Body of pancreas (tissue), 4 donors: ENCODE measurements around the gene NOL11.

Experiments used
- POLR2A ChIP-seq, 3 donors: fragments of 450-650 bp; IDR thresholded peaks; one replicate each; pipeline ENCODE4 v1.6.1; 2016; ENCODE audit warnings: antibody characterized with exemption in 3 of 3, mild to moderate bottlenecking in 2 of 3
- TF ChIP-seq, protein P1 (sequence below), 7 experiments: fragments of 450-650 bp in 4 of 7; fragments of 200-600 bp in 3 of 7; sonication (generic) in 3 of 7; IDR thresholded peaks; one replicate each; pipeline ENCODE4 v1.5.1; 2016 to 2019; ENCODE audit warnings: antibody characterized with exemption in 7 of 7

DNA sequence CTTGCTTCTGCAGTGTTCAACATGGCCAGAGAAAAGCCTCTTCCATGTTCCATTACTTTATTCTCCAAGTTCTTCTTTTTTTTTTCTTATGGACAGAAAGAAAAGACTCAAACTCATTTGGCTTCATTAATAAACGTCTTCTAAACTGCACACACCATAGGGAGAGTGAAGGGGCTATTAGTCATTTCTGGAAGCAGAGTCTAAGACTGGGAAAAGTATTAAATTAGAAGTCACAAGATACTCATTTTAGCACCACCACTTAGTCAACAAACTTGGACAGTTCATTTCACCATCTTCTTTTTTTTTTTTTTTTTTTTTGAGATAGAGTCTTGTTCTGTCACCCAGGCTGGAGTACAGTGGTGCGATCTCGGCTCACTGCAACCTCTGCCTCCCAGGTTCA, 52.8 kb downstream of the NOL11 start:
- TF ChIP-seq, protein P1, sequence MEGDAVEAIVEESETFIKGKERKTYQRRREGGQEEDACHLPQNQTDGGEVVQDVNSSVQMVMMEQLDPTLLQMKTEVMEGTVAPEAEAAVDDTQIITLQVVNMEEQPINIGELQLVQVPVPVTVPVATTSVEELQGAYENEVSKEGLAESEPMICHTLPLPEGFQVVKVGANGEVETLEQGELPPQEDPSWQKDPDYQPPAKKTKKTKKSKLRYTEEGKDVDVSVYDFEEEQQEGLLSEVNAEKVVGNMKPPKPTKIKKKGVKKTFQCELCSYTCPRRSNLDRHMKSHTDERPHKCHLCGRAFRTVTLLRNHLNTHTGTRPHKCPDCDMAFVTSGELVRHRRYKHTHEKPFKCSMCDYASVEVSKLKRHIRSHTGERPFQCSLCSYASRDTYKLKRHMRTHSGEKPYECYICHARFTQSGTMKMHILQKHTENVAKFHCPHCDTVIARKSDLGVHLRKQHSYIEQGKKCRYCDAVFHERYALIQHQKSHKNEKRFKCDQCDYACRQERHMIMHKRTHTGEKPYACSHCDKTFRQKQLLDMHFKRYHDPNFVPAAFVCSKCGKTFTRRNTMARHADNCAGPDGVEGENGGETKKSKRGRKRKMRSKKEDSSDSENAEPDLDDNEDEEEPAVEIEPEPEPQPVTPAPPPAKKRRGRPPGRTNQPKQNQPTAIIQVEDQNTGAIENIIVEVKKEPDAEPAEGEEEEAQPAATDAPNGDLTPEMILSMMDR (IDR thresholded peaks at IDR 0.05) = no peak
- TF ChIP-seq POLR2A (IDR thresholded peaks at IDR 0.05) = no peak
